T47D (cell line): ENCODE results near the gene NEDD9.

ENCODE experiments used
- DNase-seq, 2 experiments: peaks; one replicate each; pipeline versions ENCODE4 v3.0.0 to v3.0.0-alpha.2; 2011 to 2012; ENCODE audit warnings: low read depth in 1 of 2, low spot score in 1 of 2
- JUND ChIP-seq: IDR thresholded peaks from 2 replicates; pipeline ENCODE4 v1.6.1; 2012; ENCODE audit warnings: low read depth
- in situ Hi-C: cut with HindIII; loops from 2 replicates; pipeline ENCODE4 v1.10.0; 2016; ENCODE audit warnings: low sequenced_read_pairs, low pct_unique_long_range_greater_than_20kb

The NEDD9 gene

DNA sequence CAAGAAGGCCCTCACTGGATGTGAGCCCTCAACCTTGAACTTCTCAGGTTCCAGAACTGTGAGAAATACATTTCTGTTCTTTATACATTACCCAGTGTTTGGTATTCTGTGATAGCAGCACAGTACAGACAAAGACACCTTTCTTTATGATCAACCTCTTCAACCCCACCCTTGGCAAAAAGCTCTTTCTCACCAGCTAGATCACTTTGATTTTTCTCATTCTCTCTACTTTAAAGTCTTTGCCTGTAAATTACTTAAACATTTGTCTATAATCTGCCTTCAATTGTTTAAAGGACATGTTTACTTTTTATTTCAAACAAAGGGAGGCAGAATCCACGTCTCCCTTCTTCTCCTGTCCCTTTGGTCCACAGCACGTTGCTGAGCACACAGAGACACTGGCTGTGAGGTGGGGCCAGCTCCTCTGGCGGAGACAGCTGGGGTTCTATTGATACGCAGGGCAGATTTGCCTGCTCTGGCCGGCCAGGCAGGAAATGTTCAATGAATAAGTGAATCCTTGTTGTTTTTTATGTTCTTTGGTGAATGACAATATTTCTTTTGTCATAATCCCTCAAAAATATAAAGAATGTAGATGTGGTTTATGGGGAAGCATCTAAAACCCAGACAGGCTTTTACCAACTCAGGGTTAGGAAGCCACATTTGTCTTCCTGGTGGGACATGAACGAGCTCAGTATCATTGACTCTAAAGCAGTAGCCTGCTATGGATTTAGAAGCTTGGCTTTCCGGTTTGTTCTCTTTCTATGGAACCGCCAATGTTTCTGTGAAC, 52.9 kb downstream of the NEDD9 start:
- no peak for DNase-seq
- TF ChIP-seq JUND = no peak
- in situ Hi-C loops = no loop called here

DNA sequence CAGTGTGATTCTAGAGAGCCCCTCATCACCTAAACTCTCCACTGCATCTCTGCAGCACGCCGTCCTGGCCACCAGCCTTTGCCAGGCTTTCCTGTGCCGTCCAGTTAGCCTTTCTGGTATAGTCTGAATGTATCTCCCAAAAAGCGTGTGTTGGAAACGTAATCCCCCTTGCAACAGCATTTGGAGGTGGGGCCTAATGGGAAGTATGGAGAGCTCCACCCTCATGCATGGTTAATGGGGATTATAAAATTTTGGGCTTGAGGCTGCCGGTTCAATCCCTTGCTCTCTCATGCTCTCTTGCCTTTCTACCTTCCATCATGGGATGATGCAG, 53.4 kb downstream of the NEDD9 start:
- TF ChIP-seq JUND = no peak
- no peak for DNase-seq
- in situ Hi-C loops = no loop called here

DNA sequence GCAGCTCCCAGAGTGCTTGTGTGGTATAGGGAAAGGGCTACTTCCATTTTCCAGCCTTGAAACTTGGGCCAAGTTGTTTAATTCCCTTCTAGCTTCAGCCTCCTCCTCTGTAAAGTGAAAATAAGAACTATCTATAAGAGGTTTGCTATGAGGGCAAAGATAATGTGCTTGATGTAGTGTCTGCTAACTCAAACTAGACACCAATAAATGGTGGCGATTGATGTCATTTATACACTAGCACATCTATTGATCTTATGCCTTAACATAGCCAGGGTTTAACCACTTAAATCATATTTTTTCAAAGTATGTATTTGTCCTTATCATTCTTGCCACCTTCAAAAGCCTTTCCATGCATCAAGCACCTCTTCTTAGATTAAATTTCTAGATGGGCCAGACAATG, 55.2 kb downstream of the NEDD9 start:
- no peak for TF ChIP-seq JUND
- no peak for DNase-seq
- in situ Hi-C loops = no loop called here

DNA sequence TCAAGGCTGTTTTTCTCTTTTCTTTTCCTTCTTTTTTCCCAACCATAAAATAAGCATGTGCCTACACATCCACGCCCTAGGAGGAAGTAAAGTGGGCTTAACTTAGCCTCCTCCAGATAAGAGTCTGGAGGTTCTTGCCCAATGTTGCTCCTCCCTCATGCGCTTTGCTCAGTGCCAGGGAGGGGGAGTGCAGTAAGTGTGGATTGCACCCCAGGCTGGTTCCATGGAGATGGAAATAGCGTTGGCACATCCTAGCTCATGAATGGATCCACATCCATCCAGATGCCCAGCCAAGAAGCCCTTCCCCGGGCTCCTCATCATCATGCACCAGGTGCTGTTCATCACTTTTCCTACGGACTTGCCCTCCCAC, 58.2 kb downstream of the NEDD9 start:
- no peak for TF ChIP-seq JUND
- in situ Hi-C loops = no loop called here
- no peak for DNase-seq

DNA sequence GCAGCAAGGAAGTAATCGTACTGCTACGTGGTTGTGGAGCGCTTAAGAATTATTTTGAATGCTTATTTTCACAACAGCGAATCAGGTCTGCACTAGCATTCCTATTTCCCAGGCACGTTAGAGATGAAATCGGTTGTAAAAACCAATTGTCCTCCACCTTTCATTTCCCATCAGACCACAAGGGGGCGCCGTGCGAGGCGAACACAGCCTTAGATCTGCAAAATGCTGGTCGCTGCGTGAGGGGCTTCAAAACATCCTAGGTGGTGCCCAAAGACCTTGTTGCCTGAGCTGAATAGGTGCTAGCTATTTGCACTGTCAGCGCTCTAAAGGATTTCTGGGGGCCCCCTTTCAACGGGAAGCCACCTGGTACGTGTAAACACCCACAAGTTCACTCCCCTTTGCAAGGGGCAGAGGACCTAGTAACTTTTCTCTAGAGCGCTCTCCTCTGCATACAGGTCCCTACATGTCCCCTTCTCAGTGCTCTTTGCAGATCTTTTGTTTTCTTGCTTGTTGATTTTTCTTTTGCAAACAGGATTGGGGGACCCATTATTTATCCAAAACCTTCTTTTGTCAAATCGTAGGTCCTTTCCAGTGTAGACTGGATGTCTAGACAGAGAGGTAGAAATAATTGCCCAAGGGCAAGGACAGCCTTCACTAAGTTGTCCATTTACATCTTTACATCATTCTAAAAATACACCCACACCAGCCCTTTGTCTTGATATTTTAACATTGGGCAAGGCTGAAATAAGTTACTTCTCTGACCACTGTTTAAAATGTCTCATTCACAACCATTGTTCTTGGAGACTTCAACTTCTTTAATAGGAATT, 59.8 kb downstream of the NEDD9 start:
- in situ Hi-C loops = no loop called here
- DNase-seq = peak; percentile 49 to 71

DNA sequence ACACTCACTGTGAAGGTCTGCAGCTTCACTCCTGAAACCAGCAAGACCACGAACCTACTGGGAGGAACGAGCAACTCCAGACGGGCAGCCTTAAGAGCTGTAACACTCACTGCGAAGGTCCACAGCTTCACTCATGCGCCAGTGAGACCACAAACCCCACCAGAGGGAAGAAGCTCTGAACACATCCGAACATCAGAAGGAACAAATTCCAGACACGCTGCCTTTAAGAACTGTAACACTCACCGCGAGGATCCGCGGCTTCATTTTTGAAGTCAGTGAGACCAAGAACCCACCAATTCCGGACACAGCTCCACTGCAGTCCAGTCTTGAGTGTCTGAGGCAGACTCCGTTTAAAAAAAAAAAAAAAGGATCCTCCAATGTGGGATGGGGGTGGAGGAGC, 60.5 kb downstream of the NEDD9 start:
- DNase-seq = no peak
- in situ Hi-C loops = no loop called here
- TF ChIP-seq JUND = no peak

More for the DNA sequence above, 59.8 kb downstream of the NEDD9 start:
- TF ChIP-seq JUND = no peak

DNA sequence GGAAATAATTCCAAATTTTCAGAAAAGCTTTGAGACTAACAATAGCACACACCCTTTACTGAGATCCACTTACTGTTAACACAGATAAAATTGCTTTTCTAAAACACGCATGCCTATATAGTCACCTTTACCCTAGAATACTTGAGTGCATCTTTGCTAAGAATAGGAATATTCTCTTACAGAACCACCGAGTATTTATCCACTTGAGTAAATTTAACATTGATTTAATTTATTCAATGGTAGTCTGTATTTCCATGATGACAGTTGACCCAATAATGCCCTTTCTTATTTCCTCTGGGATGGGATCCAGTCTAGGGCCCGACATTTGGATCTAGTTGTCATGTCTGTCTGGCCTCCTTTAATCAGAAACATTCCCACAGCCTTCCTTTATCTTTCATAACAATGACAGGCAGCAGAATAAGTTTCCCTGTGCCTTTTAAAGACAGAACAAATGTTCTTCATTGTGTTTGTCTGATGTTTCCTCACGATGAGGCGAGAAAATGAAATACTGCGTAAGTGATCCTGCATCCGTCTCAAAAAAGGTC, 64.3 kb downstream of the NEDD9 start:
- no peak for DNase-seq
- TF ChIP-seq JUND = no peak
- in situ Hi-C loops = no loop called here

DNA sequence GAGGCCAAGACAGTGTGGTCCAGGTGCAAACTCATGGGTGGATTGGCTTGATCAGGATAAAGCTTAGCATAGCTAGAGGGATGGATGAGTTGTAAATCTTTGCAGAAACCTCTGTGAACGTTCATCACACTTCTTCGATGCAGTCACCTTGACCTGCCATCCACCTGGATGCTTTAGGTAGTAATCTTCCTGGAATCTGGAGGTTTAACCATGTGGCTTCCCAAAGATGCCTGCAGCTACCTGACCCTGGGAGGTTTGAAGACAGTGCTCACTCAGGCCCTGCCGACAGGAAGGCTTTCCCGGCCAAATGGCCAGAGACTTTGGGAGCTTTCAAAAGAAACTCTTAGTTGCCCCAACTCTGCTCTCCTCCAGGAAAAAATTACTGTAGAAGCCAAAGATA, 65.5 kb downstream of the NEDD9 start:
- TF ChIP-seq JUND = no peak
- in situ Hi-C loops = no loop called here
- DNase-seq = no peak

DNA sequence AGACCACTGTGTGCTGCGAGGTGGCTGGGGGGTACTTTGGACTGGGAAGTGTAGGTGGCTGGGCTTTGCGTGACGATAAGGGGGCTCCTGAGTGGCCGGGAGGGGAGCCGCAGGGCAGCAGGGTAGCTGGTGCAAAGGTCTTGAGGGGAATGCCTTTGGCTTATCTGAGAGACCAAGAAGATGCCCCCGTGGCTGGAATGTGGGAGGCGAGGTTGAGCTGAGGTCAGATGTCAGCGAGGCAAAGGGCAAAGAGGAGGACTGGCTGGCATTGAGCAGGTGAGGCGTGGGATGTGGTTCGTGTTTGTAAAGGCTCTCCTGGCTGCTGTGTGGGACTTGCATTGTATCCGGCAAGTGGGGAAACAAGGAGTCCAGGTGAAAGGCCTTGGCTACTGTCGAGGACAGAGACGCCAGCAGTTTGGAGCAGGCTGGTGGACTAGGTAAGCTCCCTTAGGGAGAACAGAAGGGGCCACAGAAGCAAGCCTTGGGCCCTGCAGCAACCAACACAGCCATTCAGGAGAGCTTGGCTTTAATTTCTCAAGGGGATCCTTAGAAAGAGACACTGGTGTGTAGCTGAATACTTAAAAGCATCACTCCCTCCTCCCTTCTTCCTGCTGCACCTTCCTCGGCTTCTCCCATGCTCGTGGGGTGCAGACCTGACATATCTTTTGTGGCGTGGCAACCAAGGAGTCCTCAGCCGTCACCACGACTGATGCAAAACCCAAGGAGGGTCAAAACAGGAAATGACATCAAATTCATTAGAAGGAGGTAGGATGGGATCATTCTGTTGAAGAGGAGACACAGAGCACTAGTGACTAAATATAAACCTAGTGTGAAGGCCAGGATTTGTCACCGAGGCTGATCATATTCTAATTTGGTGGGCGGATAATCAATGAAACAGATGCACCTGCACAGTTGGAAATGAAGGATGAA, 67.5 kb downstream of the NEDD9 start:
- no peak for TF ChIP-seq JUND
- in situ Hi-C loops = no loop called here
- DNase-seq = no peak

DNA sequence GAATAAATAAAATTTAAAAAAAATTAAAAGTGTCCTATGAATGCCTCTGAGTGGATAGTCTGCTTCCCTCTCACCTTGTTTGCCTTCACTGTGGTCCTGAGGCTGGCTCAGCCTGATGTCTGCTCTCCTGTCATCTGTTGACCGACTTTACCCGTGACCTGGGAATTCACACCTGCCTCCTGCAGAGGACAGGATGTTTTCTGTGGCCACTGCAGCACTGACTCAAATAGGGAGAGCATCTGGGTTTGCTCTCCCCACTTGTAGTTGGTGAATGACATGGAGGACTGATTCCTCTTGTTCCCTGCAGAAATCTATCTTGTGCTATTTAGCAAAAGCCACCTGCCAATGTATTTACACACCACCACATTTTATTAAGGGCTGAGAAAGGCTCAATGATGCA, 68.5 kb downstream of the NEDD9 start:
- no peak for DNase-seq
- TF ChIP-seq JUND = no peak
- in situ Hi-C loops = no loop called here

DNA sequence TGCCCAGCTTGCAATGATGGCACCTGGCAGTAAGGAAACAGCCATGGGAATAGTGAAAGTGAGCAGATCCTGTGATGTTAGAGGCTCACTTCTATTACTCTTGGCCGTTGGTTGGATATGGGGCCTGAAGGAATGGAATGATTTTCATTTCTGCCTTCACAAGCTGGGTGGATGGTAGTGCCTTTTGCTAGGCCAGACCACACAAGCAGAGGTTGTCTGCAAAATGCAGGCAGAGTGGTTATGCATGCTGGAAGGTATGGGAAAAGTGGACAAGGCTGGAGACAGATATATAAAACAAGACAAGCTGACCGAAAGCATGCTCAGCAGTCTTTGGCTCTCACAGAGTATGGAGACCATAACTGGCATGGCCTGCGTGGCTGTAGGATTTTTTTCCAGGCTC, 70.2 kb downstream of the NEDD9 start:
- in situ Hi-C loops = no loop called here
- no peak for DNase-seq
- TF ChIP-seq JUND = no peak
